Activated CD8-positive, alpha-beta T cell treated with anti-CD3 and anti-CD28 coated beads for 36 hours (primary cell): ENCODE measurements around the gene TCHHL1. TPM values are rescaled to one million over a fixed set of nuclear protein-coding genes. Genes with fewer than 3 reads are reported as not detected.

ENCODE experiments used
- ATAC-seq: fragments of 200-7000 bp; cut with Tn5 transposase; one replicate; pipeline ENCODE4 v1.10.0; 2021; ENCODE audit warnings: mild to moderate bottlenecking, moderate library complexity
- CTCF ChIA-PET: fragments of 350-600 bp; sonication (Branson Sonifier 250); formaldehyde crosslinking; loops from one replicate; lab custom pipeline; 2021; ENCODE audit warnings: antibody characterized with exemption; lab: Charles Lee
- POLR2A ChIA-PET: fragments of 350-600 bp; sonication (Branson Sonifier 250); formaldehyde crosslinking; loops from one replicate; lab custom pipeline; 2021; ENCODE audit warnings: antibody characterized with exemption; lab: Charles Lee
- DNase-seq: peaks from one replicate; pipeline ENCODE4 v3.0.0-alpha.2; 2020
- H3K27ac Mint-ChIP-seq: one replicate; pipeline ENCODE4 v1.8.0; 2021; ENCODE audit warnings: mild to moderate bottlenecking, mixed read lengths
- H3K27me3 Mint-ChIP-seq: one replicate; pipeline ENCODE4 v1.8.0; 2021; ENCODE audit warnings: mixed read lengths
- H3K36me3 Mint-ChIP-seq: one replicate; pipeline ENCODE4 v1.8.0; 2021; ENCODE audit warnings: low read depth, mixed read lengths
- H3K4me1 Mint-ChIP-seq: one replicate; pipeline ENCODE4 v1.8.0; 2021; ENCODE audit warnings: low read depth, mixed read lengths
- H3K4me3 Mint-ChIP-seq: one replicate; pipeline ENCODE4 v1.8.0; 2021; ENCODE audit warnings: mild to moderate bottlenecking, moderate library complexity, mixed read lengths
- H3K9me3 Mint-ChIP-seq: one replicate; pipeline ENCODE4 v1.8.0; 2021; ENCODE audit warnings: mixed read lengths
- CTCF ChIP-seq: fragments of 200-600 bp; IDR thresholded peaks from one replicate; pipeline ENCODE4 v1.8.0; 2022; ENCODE audit warnings: antibody characterized with exemption, mild to moderate bottlenecking
- intact Hi-C: fragments of 100-400 bp; cut with micrococcal nuclease; formaldehyde crosslinking; loops from one replicate; pipeline ENCODE4 v1.10.0; 2022
- total RNA-seq, 2 experiments: library from RNA; stranded (reverse); gene quantifications; one replicate each; pipeline ENCODE4 v1.2.3, GENCODE V29; 2021

TCHHL1 gene
- total RNA-seq, 2 experiments from 2014 or later = not detected

- no peaks in the 10 kb centered on the region for H3K9me3 Mint-ChIP-seq
- CTCF ChIA-PET = interaction anchor here (0.6 to 14.7 kb wide), 6 partner anchors 13 to 409 kb away, joined by 3 to 315 read pairs (median 6); no protein-coding TSS in a partner anchor
- peaks cover 7% of the 10 kb centered on the region for H3K27me3 Mint-ChIP-seq
- no peak overlapping the region for H3K27ac Mint-ChIP-seq
- intact Hi-C loops = loop anchor here (5.0 kb wide), 2 partner anchors 393 to 408 kb away; no protein-coding TSS in a partner anchor
- no peak overlapping the region for H3K4me3 Mint-ChIP-seq
- H3K4me1 Mint-ChIP-seq = peaks cover 17% of the 10 kb centered on the region
- no peak for TF ChIP-seq CTCF
- POLR2A ChIA-PET = no interaction called here
- DNase-seq (no peak), ATAC-seq (no peak)
- H3K36me3 Mint-ChIP-seq = no peaks in the 10 kb centered on the region
Measured at GRCh38 chr1:152049291-152050083, 39.4 kb downstream of the TCHHL1 start.

DNA sequence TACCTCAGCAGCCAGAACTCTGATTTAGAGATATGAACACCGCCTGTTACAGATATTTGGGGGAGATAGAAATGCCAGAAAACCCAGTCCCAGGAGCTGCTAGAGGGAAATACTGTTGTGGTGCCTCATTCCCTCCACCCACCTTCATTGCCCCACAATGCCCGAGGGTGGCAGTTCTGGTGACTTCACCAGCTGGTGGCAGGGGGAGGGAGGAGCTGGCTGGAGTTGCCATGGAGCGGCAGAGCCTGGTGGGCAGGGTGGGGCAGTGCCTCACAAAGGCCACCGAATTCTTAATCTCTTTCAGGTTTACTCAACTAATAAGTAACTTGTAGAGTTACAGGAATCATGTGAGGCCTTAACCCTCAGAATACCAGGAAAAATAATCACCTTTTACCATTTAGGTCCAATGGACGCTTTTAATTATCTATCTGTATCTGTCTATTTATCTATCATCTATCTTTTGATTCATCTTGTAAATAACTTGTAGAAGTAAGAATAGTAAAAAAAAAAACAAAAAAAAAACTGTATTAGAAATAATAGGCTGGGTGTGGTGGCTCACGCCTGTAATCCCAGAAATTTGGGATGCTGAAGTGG is 40.4 kb downstream of the TCHHL1 start:
- intact Hi-C loops = no loop called here
- CTCF ChIA-PET = interaction anchor here (0.6 to 14.7 kb wide), 11 partner anchors 9 to 410 kb away, joined by 3 to 315 read pairs (median 4); partner anchors contain the start of gene S100A11
- peak; percentile 46 for ATAC-seq
- H3K36me3 Mint-ChIP-seq = no peaks in the 10 kb centered on the region
- DNase-seq = peak; percentile 83
- POLR2A ChIA-PET = interaction anchor here (1.3 to 4.7 kb wide), 2 partner anchors 13 to 20 kb away, joined by 4 to 36 read pairs; partner anchors contain the start of gene S100A11
- peaks cover 17% of the 10 kb centered on the region for H3K4me1 Mint-ChIP-seq
- H3K9me3 Mint-ChIP-seq = no peaks in the 10 kb centered on the region
- TF ChIP-seq CTCF = no peak
- peak overlapping the region; percentile 98 for H3K27ac Mint-ChIP-seq
- peaks cover 3% of the 10 kb centered on the region for H3K27me3 Mint-ChIP-seq
- H3K4me3 Mint-ChIP-seq = peak overlapping the region; percentile 78

DNA sequence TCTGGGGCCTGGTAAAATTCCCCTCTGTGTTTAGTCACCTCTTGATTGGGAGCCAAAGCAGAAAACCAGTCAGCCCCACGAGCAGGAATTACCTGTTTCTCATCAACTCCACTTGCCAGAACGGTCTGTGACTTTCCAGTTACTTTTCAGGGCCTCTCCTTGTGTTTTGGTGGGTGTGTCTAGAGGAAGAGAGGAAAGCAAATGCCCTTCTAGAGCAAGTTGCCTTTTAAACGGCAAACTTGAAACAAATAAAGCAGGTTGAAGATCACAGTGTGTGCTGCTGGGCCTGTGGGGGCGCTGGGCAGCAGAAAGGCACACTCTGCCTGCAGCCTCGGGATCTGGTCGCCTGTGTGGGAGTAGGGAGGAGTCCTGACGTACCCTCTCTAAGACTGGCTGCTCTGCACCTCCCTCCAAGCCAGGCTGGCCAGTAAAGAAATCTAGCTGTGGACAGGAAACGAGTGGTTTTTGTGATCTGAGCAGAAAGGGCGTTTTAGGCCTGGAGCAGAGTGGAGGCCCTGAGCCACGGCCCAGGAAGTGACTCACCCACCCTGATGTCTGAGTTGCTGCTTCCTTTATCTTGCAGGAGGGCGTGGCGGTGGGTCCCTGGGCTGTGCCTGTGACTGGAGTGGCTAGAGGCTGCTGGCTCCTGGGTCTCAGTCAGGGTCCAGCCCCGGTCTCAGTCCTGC is 41.0 kb downstream of the TCHHL1 start:
- no peaks in the 10 kb centered on the region for H3K9me3 Mint-ChIP-seq
- peak; percentile 69 for TF ChIP-seq CTCF
- DNase-seq = peak; percentile 96
- H3K27ac Mint-ChIP-seq = peak overlapping the region; percentile 98
- CTCF ChIA-PET = interaction anchor here (0.6 to 14.7 kb wide), 11 partner anchors 9 to 422 kb away, joined by 3 to 315 read pairs (median 4); partner anchors contain the start of gene S100A11
- peak; percentile 95 for ATAC-seq
- POLR2A ChIA-PET = interaction anchor here (1.0 to 4.7 kb wide), 3 partner anchors 9 to 20 kb away, joined by 3 to 36 read pairs (median 4); partner anchors contain the start of gene S100A11
- peaks cover 17% of the 10 kb centered on the region for H3K4me1 Mint-ChIP-seq
- intact Hi-C loops = no loop called here
- no peaks in the 10 kb centered on the region for H3K36me3 Mint-ChIP-seq
- H3K4me3 Mint-ChIP-seq = peak overlapping the region; percentile 78
- peaks cover 1% of the 10 kb centered on the region for H3K27me3 Mint-ChIP-seq

DNA sequence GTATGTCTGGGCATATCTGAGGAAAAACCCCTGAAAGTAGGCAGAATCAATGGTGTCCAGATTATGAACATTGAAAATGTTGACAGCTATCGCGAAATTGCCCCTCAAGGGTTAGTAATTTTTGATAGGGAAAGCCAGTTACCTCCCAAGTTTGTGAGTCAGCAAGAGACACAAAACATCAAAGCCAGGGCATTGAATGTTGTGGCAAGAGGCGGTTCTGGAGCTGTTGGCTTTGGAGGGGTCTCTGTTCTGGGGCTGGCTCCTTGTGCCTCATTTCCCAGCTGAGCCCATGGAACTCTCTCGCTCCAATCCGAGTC is 41.5 kb downstream of the TCHHL1 start:
- Mint-ChIP-seq H3K4me1 (peaks cover 17% of the 10 kb centered on the region), H3K27ac (peak overlapping the region; percentile 98), H3K27me3 (no peaks in the 10 kb centered on the region), H3K9me3 (no peaks in the 10 kb centered on the region), H3K36me3 (no peaks in the 10 kb centered on the region), H3K4me3 (peak overlapping the region; percentile 78)
- no peak for DNase-seq
- ATAC-seq = no peak
- CTCF ChIA-PET = interaction anchor here (0.6 to 14.7 kb wide), 7 partner anchors 10 to 423 kb away, joined by 3 to 315 read pairs (median 7); partner anchors contain the start of gene S100A11
- POLR2A ChIA-PET = interaction anchor here (1.0 to 4.7 kb wide), 3 partner anchors 9 to 19 kb away, joined by 3 to 36 read pairs (median 4); partner anchors contain the start of gene S100A11
- intact Hi-C loops = no loop called here
- TF ChIP-seq CTCF = no peak
